GM12878 (cell line): Measurements from ENCODE around the gene MOBP. TPM values are rescaled to one million over a fixed set of nuclear protein-coding genes. Genes with fewer than 3 reads are reported as not detected.

Source experiments
- ATAC-seq: fragments of 200-7000 bp; cut with Tn5 transposase; 3 replicates; pipeline ENCODE4 v1.9.1; 2020; ENCODE audit warnings: mild to moderate bottlenecking, moderate library complexity
- BruUV-seq: library from RNA; stranded (reverse); fragments of 400-500 nt; replicated peaks from 2 replicates; lab custom pipeline; 2021; lab: Mats Ljungman, UMichigan
- CTCF ChIA-PET: fragments of 300-600 bp; sonication (Branson Sonifier 250); formaldehyde crosslinking; extraction: SDS; loops from one replicate; lab custom pipeline; 2021; ENCODE audit warnings: inconsistent platforms; lab: Yijun Ruan, JAX
- POLR2A ChIA-PET: fragments of 350-600 bp; formaldehyde crosslinking; extraction: SDS; loops from one replicate; lab custom pipeline; 2021; ENCODE audit warnings: inconsistent platforms; lab: Charles Lee
- RAD21 ChIA-PET: fragments of 300-600 bp; sonication (Branson Sonifier 250); formaldehyde crosslinking; loops from one replicate; lab custom pipeline; 2023; ENCODE audit warnings: antibody characterized with exemption; ENCODE audit not compliant: unreplicated experiment; lab: Charles Lee
- SMC1A ChIA-PET: fragments of 300-600 bp; sonication (Branson Sonifier 250); formaldehyde crosslinking; loops from one replicate; lab custom pipeline; 2023; ENCODE audit not compliant: unreplicated experiment, uncharacterized antibody; lab: Charles Lee
- DNase-seq: peaks from one replicate; pipeline ENCODE4 v3.0.0-alpha.2; 2011; ENCODE audit warnings: low read depth, low spot score
- FAIRE-seq: peaks from 3 replicates; lab custom pipeline; 2011; peaks lifted over from hg19 to GRCh38; lab: Jason Lieb, UNC
- H2AFZ ChIP-seq: 2 replicates; pipeline ENCODE4 v1.6.0; 2011; ENCODE audit warnings: low read depth, low read length, control low read depth; ENCODE audit not compliant: control insufficient read depth
- H3K27ac ChIP-seq: 2 replicates; pipeline ENCODE4 v1.5.1; 2011; ENCODE audit warnings: control low read depth; ENCODE audit not compliant: control insufficient read depth, insufficient read depth
- H3K27me3 ChIP-seq, 2 experiments: replicated peaks in 1 of 2; 2 replicates each; pipeline versions ENCODE4 v1.6.0 to v1.6.1; 2011; ENCODE audit warnings: low read length in 1 of 2; ENCODE audit not compliant: control insufficient read depth in 2 of 2, insufficient read depth in 2 of 2
- H3K36me3 ChIP-seq, 2 experiments: 2 replicates each; pipeline ENCODE4 v1.5.1; 2011; ENCODE audit warnings: low read length in 1 of 2; ENCODE audit not compliant: control insufficient read depth in 2 of 2, insufficient read depth in 2 of 2
- H3K4me1 ChIP-seq: 2 replicates; pipeline ENCODE4 v1.6.1; 2011; ENCODE audit warnings: mild to moderate bottlenecking, low read length, moderate library complexity, mixed read lengths; ENCODE audit not compliant: control insufficient read depth, insufficient read depth
- H3K4me2 ChIP-seq: 2 replicates; pipeline ENCODE4 v1.6.0; 2011; ENCODE audit warnings: control low read depth; ENCODE audit not compliant: control insufficient read depth, insufficient read depth
- H3K4me3 ChIP-seq: fragments of 200-600 bp; sonication (generic); 2 replicates; pipeline ENCODE4 v1.5.1; 2016
- H3K79me2 ChIP-seq: 2 replicates; pipeline ENCODE4 v1.6.0; 2011; ENCODE audit warnings: low read length; ENCODE audit not compliant: control insufficient read depth, insufficient read depth
- H3K9ac ChIP-seq: 2 replicates; pipeline ENCODE4 v1.8.0; 2011; ENCODE audit warnings: low read length, control low read depth, mixed read lengths; ENCODE audit not compliant: control insufficient read depth, insufficient read depth
- H3K9me3 ChIP-seq: replicated peaks from 3 replicates; pipeline ENCODE4 v1.5.1; 2011; ENCODE audit warnings: mild to moderate bottlenecking, low read length; ENCODE audit not compliant: control insufficient read depth, insufficient read depth
- H4K20me1 ChIP-seq: 2 replicates; pipeline ENCODE4 v1.6.0; 2011; ENCODE audit not compliant: control insufficient read depth, insufficient read depth
- BCLAF1 ChIP-seq: fragments of 450-650 bp; IDR thresholded peaks from 2 replicates; pipeline ENCODE4 v1.6.1; 2017; ENCODE audit warnings: antibody characterized with exemption, mild to moderate bottlenecking, moderate library complexity
- BRCA1 ChIP-seq: IDR thresholded peaks from 2 replicates; pipeline ENCODE4 v1.6.1; 2011; ENCODE audit warnings: low read depth, low read length, improper control_type of control experiment
- FOS ChIP-seq: IDR thresholded peaks from 3 replicates; pipeline ENCODE4 v1.6.1; 2011; ENCODE audit warnings: borderline replicate concordance; ENCODE audit not compliant: insufficient read length; ENCODE audit errors: extremely low read depth
- GATAD2B ChIP-seq: fragments of 450-650 bp; conservative IDR thresholded peaks from 2 replicates; pipeline ENCODE4 v1.6.1; 2017; ENCODE audit warnings: low read depth, mild to moderate bottlenecking, moderate library complexity
- IKZF2 ChIP-seq, 2 experiments: fragments of 450-650 bp; IDR thresholded peaks; 2 replicates each; pipeline ENCODE4 v1.6.1; 2017; ENCODE audit warnings: mild to moderate bottlenecking in 2 of 2, moderate library complexity in 2 of 2
- MEF2A ChIP-seq: IDR thresholded peaks from 2 replicates; pipeline ENCODE4 v1.6.1; 2011; ENCODE audit warnings: low read depth, mild to moderate bottlenecking, low read length, moderate library complexity; ENCODE audit not compliant: insufficient read depth
- PML ChIP-seq: IDR thresholded peaks from 2 replicates; pipeline ENCODE4 v1.6.1; 2012; ENCODE audit warnings: low read length, inconsistent platforms
- POLR2A ChIP-seq: IDR thresholded peaks from 2 replicates; pipeline ENCODE4 v1.6.1; 2011; ENCODE audit warnings: low read depth, mild to moderate bottlenecking, low read length
- SPI1 ChIP-seq: IDR thresholded peaks from 2 replicates; pipeline ENCODE4 v1.6.1; 2011; ENCODE audit warnings: low read depth, mild to moderate bottlenecking, low read length, moderate library complexity, borderline replicate concordance; ENCODE audit not compliant: insufficient read depth
- SREBF2 ChIP-seq: IDR thresholded peaks from 2 replicates; pipeline ENCODE4 v1.6.1; 2012; ENCODE audit warnings: mild to moderate bottlenecking, low read length
- WRNIP1 ChIP-seq: IDR thresholded peaks from 2 replicates; pipeline ENCODE4 v1.6.1; 2011; ENCODE audit warnings: low read depth, low read length, improper control_type of control experiment, borderline replicate concordance
- ZNF592 ChIP-seq: fragments of 450-650 bp; IDR thresholded peaks from 2 replicates; pipeline ENCODE4 v1.6.1; 2017; ENCODE audit warnings: mild to moderate bottlenecking, moderate library complexity
- WGBS: methylation state at CpG from one replicate; pipeline ENCODE4 v1.1.6; 2016; ENCODE audit warnings: low lambda C conversion rate; ENCODE audit not compliant: insufficient replicate concordance, insufficient coverage; ENCODE audit errors: missing lambda C conversion rate; 5-methylcytosine and 5-hydroxymethylcytosine counted together
- in situ Hi-C: fragments of 300-500 bp; cut with MboI; formaldehyde crosslinking; loops from 9 replicates; pipeline ENCODE4 v1.14.3; 2018; ENCODE audit warnings: mixed read lengths
- intact Hi-C: fragments of 100-400 bp; cut with micrococcal nuclease; formaldehyde crosslinking; loops from one replicate; pipeline ENCODE4 v1.14.2; 2022; ENCODE audit not compliant: unreplicated experiment
- polyA plus RNA-seq, 11 experiments: library from polyadenylated mRNA; depleted of rRNA in 4 of 11; unstranded in 6 of 11; stranded (reverse) in 5 of 11; fragments of >200 nt; fragmentation: Nextera tagmentation in 4 of 11; fragmentation: Illumina TruSeq in 1 of 11; extraction: Ambion mirVana in 4 of 11; extraction: Trizol in 1 of 11; gene quantifications; 1 replicate in 1 of 11; 2 replicates in 10 of 11; pipeline versions ENCODE4 v1.2.1 to v1.2.3, GENCODE V29; 2011 to 2016; ENCODE audit warnings: inconsistent platforms in 2 of 11, missing spikeins in 2 of 11, low read depth in 1 of 11
- total RNA-seq, 4 experiments: library from RNA; depleted of rRNA in 3 of 4; stranded (reverse); fragments of >200 nt in 3 of 4; fragmentation: Illumina TruSeq in 1 of 4; extraction: Trizol in 1 of 4; gene quantifications; 2 replicates each; pipeline versions ENCODE4 v1.2.1 to v1.2.3, GENCODE V29; 2013 to 2021

Gene MOBP
- total and polyA plus RNA-seq, 10 of the 15 experiments (the other 5 are each of a cell fraction or from before 2014, with no cell fraction given) = 0.04 to 0.09 (median 0.08) TPM; not detected in 5

- no TSS peak for BruUV-seq
- Histone ChIP-seq H3K9ac (no peak overlapping the region), H2AFZ (no peak overlapping the region), H3K36me3 (no peaks in the 10 kb centered on the region), H3K27me3 (no peaks in the 10 kb centered on the region; a peak in 1 of 4 replicates), H3K4me3 (no peak overlapping the region), H3K4me2 (no peak overlapping the region), H3K27ac (no peak overlapping the region), H4K20me1 (no peaks in the 10 kb centered on the region), H3K79me2 (no peaks in the 10 kb centered on the region), H3K4me1 (no peaks in the 10 kb centered on the region), H3K9me3 (no peaks in the 10 kb centered on the region; the same call in 2 of the 3 replicates)
- FAIRE-seq = no peak
- no peak for TF ChIP-seq MEF2A
- TF ChIP-seq FOS = no peak
- no peak for TF ChIP-seq ZNF592
- TF ChIP-seq SREBF2 = no peak
- TF ChIP-seq SPI1 = no peak
- no peak for TF ChIP-seq BRCA1
- no peak for TF ChIP-seq POLR2A
- TF ChIP-seq GATAD2B = no peak
- no peak for TF ChIP-seq WRNIP1
- TF ChIP-seq BCLAF1 = no peak
- no peak for TF ChIP-seq PML
- TF ChIP-seq IKZF2 (IDR thresholded peaks at IDR 0.05) = no peak
- no peak for DNase-seq
- in situ Hi-C loops = no loop called here
- POLR2A ChIA-PET = interaction anchor here (0.5 kb wide), 1 partner anchor 360 kb away, joined by 4 read pairs; no protein-coding TSS in a partner anchor
- CTCF ChIA-PET = no interaction called here
- no peak for ATAC-seq
- intact Hi-C loops = no loop called here
- RAD21 ChIA-PET = no interaction called here
- WGBS = 53% methylated on average over 9 of the region's 9 CpGs
- SMC1A ChIA-PET = no interaction called here
Observed at GRCh38 chr3:39529577-39529976, 62.1 kb downstream of the MOBP start.
